Esophagus muscularis mucosa (tissue), 4 donors: ENCODE results near the gene SNRNP27. TPM values are rescaled to one million over a fixed set of nuclear protein-coding genes. Genes with fewer than 3 reads are reported as not detected.

ENCODE experiments used
- DNase-seq: peaks from one replicate; pipeline ENCODE4 v3.0.0-alpha.2; 2017; ENCODE audit errors: extremely low spot score
- H3K27ac ChIP-seq, 4 donors: fragments of 200-600 bp; sonication (generic); replicated peaks in 1 of 4; 1 replicate in 3 of 4; 2 replicates in 1 of 4; pipeline ENCODE4 v1.5.1; 2016 to 2019; ENCODE audit warnings: mild to moderate bottlenecking in 1 of 4
- H3K27me3 ChIP-seq, 4 donors: fragments of 200-600 bp; sonication (generic); one replicate each; pipeline versions ENCODE4 v1.5.1 to v1.6.0; 2016 to 2019
- H3K36me3 ChIP-seq, 4 donors: fragments of 200-600 bp; sonication (generic); one replicate each; pipeline ENCODE4 v1.5.1; 2016 to 2019
- H3K4me1 ChIP-seq, 4 donors: fragments of 200-600 bp; sonication (generic); one replicate each; pipeline ENCODE4 v1.5.1; 2016 to 2019
- H3K4me3 ChIP-seq, 4 donors: fragments of 200-600 bp; sonication (generic); 1 replicate in 2 of 4; 2 replicates in 2 of 4; pipeline ENCODE4 v1.5.1; 2016 to 2019; ENCODE audit warnings: mild to moderate bottlenecking in 4 of 4, moderate library complexity in 1 of 4
- H3K9me3 ChIP-seq, 4 donors: fragments of 200-600 bp; sonication (generic); 1 replicate in 3 of 4; 2 replicates in 1 of 4; pipeline ENCODE4 v1.5.1; 2016 to 2019
- EP300 ChIP-seq: sonication (generic); formaldehyde crosslinking; IDR thresholded peaks from one replicate; pipeline ENCODE4 v1.6.1; 2017; ENCODE audit warnings: antibody characterized with exemption
- POLR2A ChIP-seq: fragments of 450-650 bp; IDR thresholded peaks from one replicate; pipeline ENCODE4 v1.6.1; 2017; ENCODE audit warnings: antibody characterized with exemption, moderate library complexity, mild to moderate bottlenecking, low read depth
- POLR2AphosphoS5 ChIP-seq, 2 donors: sonication (generic); formaldehyde crosslinking; IDR thresholded peaks; one replicate each; pipeline ENCODE4 v1.6.1; 2017; ENCODE audit warnings: antibody characterized with exemption in 2 of 2
- WGBS: methylation state at CpG from one replicate; pipeline ENCODE4 v1.1.5; 2018; 5-methylcytosine and 5-hydroxymethylcytosine counted together
- intact Hi-C: fragments of 100-400 bp; cut with DNase I; formaldehyde crosslinking; loops from one replicate; pipeline ENCODE4 v1.15.1; 2023
- total RNA-seq, 4 donors: library from RNA; depleted of rRNA; stranded (reverse); fragments of >200 nt; gene quantifications; one replicate each; pipeline versions ENCODE4 v1.1.0 to v1.2.1, GENCODE V29; 2016
- TF ChIP-seq, protein P1 (sequence below), 3 experiments: fragments of 200-600 bp in 2 of 3; fragments of 450-650 bp in 1 of 3; sonication (generic) in 2 of 3; IDR thresholded peaks; one replicate each; pipeline ENCODE4 v1.5.1; 2017 to 2019; ENCODE audit warnings: antibody characterized with exemption in 3 of 3, mild to moderate bottlenecking in 2 of 3, moderate library complexity in 1 of 3

Gene SNRNP27
- total RNA-seq, 4 donors from 2014 or later: 53.8 to 74.9 (median 62.9) TPM

DNA sequence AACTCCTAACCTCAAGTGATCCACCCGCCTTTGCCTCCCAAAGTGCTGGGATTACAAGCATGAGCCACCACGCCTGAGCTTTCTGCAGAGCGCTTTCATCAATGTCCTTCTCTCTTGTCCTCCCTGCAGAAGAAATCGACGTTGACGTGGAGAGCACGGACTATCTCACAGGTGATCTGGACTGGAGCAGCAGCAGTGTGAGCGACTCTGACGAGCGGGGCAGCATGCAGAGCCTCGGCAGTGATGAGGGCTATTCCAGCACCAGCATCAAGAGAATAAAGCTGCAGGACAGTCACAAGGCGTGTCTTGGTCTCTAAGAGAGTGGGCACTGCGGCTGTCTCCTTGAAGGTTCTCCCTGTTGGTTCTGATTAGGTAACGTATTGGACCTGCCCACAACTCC lies 44.2 kb downstream of the SNRNP27 start:
- no peaks in the 10 kb centered on the region for H3K27me3 ChIP-seq
- DNase-seq: no peak
- H3K4me3 ChIP-seq: no peak overlapping the region
- H3K36me3 ChIP-seq: peaks cover 55 to 81% (median 67%) of the 10 kb centered on the region in 4 donors
- no peak overlapping the region for H3K27ac ChIP-seq
- TF ChIP-seq, protein P1, sequence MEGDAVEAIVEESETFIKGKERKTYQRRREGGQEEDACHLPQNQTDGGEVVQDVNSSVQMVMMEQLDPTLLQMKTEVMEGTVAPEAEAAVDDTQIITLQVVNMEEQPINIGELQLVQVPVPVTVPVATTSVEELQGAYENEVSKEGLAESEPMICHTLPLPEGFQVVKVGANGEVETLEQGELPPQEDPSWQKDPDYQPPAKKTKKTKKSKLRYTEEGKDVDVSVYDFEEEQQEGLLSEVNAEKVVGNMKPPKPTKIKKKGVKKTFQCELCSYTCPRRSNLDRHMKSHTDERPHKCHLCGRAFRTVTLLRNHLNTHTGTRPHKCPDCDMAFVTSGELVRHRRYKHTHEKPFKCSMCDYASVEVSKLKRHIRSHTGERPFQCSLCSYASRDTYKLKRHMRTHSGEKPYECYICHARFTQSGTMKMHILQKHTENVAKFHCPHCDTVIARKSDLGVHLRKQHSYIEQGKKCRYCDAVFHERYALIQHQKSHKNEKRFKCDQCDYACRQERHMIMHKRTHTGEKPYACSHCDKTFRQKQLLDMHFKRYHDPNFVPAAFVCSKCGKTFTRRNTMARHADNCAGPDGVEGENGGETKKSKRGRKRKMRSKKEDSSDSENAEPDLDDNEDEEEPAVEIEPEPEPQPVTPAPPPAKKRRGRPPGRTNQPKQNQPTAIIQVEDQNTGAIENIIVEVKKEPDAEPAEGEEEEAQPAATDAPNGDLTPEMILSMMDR (IDR thresholded peaks at IDR 0.05): no peak
- no peak for TF ChIP-seq POLR2AphosphoS5 (IDR thresholded peaks at IDR 0.05)
- no peak for TF ChIP-seq EP300
- no peak for TF ChIP-seq POLR2A
- WGBS: 97% methylated on average over 14 of the region's 14 CpGs
- peaks cover 10 to 20% (median 16%) of the 10 kb centered on the region in 4 donors for H3K4me1 ChIP-seq
- no peaks in the 10 kb centered on the region for H3K9me3 ChIP-seq
- intact Hi-C loops: no loop called here

DNA sequence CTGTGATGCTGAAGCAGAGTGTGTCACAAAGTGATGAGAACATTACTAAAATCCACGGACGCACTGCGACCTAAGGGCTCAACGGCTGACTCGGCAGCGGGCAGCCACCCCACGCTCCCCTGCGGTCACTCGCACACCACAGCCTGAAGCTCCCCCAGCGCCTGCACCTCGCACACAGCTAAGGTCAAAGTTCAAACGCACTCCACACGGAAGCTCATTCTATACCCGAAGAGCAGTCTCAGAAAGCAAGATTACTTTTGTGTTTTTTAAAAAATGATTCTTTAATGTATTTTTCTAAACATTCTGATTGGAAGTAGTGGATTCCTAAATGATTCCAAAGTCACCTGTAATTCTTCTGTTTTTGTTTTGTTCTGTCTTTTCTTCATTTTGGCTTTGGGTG lies 46.0 kb downstream of the SNRNP27 start:
- H3K27me3 ChIP-seq: no peaks in the 10 kb centered on the region
- 81% methylated on average over 14 of the region's 14 CpGs for WGBS
- H3K9me3 ChIP-seq: no peaks in the 10 kb centered on the region
- H3K4me3 ChIP-seq: no peak overlapping the region
- TF ChIP-seq, protein P1 (IDR thresholded peaks at IDR 0.05): no peak
- H3K4me1 ChIP-seq: peaks cover 0 to 6% (median under 1%) of the 10 kb centered on the region in 4 donors
- H3K27ac ChIP-seq: no peak overlapping the region
- DNase-seq: no peak
- peaks cover 55 to 93% (median 76%) of the 10 kb centered on the region in 4 donors for H3K36me3 ChIP-seq
- intact Hi-C loops: no loop called here

DNA sequence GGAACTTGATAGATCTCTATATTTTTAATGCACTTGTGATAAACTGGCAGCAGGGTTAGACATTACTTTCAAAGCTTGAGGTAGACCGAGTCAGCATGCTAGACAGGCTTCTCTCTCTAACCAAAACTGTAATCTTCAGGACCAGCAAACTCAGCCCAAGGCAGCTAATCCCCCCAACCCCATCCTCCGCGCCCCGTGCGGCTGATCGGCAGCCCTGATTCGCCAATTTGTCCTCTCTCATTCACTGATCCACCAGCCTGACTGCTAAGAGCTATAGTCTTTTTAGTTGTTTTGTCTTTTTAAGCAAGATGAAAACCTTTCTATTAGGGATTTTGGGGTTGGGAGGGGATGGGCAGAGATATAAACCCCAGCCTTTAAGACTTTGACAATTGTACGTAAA lies 46.9 kb downstream of the SNRNP27 start:
- Histone ChIP-seq H3K36me3 (peaks cover 52 to 85% (median 69%) of the 10 kb centered on the region in 4 donors), H3K27ac (no peak overlapping the region), H3K4me1 (no peaks in the 10 kb centered on the region), H3K9me3 (no peaks in the 10 kb centered on the region), H3K27me3 (no peaks in the 10 kb centered on the region), H3K4me3 (no peak overlapping the region)
- TF ChIP-seq, protein P1 (IDR thresholded peaks at IDR 0.05): no peak
- TF ChIP-seq POLR2AphosphoS5 (IDR thresholded peaks at IDR 0.05): no peak
- TF ChIP-seq EP300: no peak
- no peak for TF ChIP-seq POLR2A
- 96% methylated on average over 8 of the region's 8 CpGs for WGBS
- DNase-seq: no peak
- intact Hi-C loops: no loop called here

- intact Hi-C loops: no loop called here
- TF ChIP-seq, protein P1 (IDR thresholded peaks at IDR 0.05): no peak
- TF ChIP-seq EP300 (no peak), POLR2AphosphoS5 (IDR thresholded peaks at IDR 0.05) (no peak), POLR2A (no peak)
- DNase-seq: no peak
- no peaks in the 10 kb centered on the region for H3K9me3 ChIP-seq
- WGBS: 90% methylated on average over 11 of the region's 11 CpGs
- H3K36me3 ChIP-seq: peaks cover 28 to 60% (median 46%) of the 10 kb centered on the region in 4 donors
- peaks cover 0 to under 1% (median under 1%) of the 10 kb centered on the region in 4 donors for H3K4me1 ChIP-seq
- H3K27ac ChIP-seq: no peak overlapping the region
- H3K4me3 ChIP-seq: no peak overlapping the region
- H3K27me3 ChIP-seq: no peaks in the 10 kb centered on the region
These were observed 49.5 kb downstream of the SNRNP27 start for GRCh38 chr2:69943000-69943842.
